Nephron progenitor cell (in vitro differentiated cells): ENCODE data around the gene NT5DC3.

Experiments
- DNase-seq: peaks from one replicate; pipeline ENCODE4 v3.0.0; 2021
- H3K27ac Mint-ChIP-seq: 2 replicates; pipeline ENCODE4 v1.8.0; 2021; ENCODE audit warnings: mild to moderate bottlenecking, moderate library complexity, mixed read lengths
- H3K27me3 Mint-ChIP-seq: 2 replicates; pipeline ENCODE4 v1.8.0; 2021; ENCODE audit warnings: mild to moderate bottlenecking, low read depth, mixed read lengths; ENCODE audit not compliant: poor library complexity
- H3K36me3 Mint-ChIP-seq: 2 replicates; pipeline ENCODE4 v1.8.0; 2021; ENCODE audit warnings: low read depth, mixed read lengths
- H3K4me1 Mint-ChIP-seq: 2 replicates; pipeline ENCODE4 v1.8.0; 2021; ENCODE audit warnings: mixed read lengths
- H3K4me3 Mint-ChIP-seq: 2 replicates; pipeline ENCODE4 v1.8.0; 2021; ENCODE audit warnings: mild to moderate bottlenecking, moderate library complexity, mixed read lengths
- H3K9me3 Mint-ChIP-seq: 2 replicates; pipeline ENCODE4 v1.8.0; 2021; ENCODE audit warnings: mild to moderate bottlenecking, moderate library complexity, mixed read lengths
- TF ChIP-seq, protein P1 (sequence below): fragments of 200-600 bp; sonication (generic); IDR thresholded peaks from 2 replicates; pipeline ENCODE4 v1.5.0; 2021; ENCODE audit warnings: antibody characterized with exemption

Gene NT5DC3

DNA sequence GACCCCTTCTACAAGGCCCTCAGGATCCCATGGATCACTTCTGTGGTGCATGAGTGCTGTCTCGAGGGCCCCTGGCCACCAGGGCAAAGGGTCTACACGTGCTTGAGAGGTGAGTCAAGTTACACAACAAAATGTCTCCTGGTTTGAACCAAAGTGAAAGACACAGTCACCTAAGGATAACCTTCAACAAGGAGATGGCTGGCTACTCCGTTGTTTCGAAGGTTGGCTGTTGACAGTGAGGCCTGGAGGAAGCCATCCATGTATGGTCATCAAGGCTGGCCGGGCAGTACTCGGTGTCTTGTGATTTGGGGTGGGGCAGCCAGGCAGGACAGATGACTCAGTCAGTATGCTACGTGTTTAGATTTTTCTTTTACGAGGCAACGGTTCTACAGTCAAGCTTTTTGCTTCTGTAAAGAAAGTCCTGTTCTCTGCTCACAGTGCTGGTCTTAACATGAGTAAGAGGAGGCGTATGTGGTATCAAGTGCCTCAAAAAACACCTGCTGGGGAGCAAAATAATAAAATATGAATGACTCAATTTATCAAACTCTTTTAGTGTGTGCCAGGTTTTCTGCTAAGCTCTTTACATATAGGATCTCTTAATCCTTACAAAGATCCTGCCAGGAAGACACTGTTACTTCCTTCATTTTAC lies 18.0 kb upstream of the NT5DC3 start:
- no peak overlapping the region for H3K4me3 Mint-ChIP-seq
- no peaks in the 10 kb centered on the region for H3K9me3 Mint-ChIP-seq
- no peaks in the 10 kb centered on the region for H3K36me3 Mint-ChIP-seq
- no peaks in the 10 kb centered on the region for H3K4me1 Mint-ChIP-seq
- TF ChIP-seq, protein P1, sequence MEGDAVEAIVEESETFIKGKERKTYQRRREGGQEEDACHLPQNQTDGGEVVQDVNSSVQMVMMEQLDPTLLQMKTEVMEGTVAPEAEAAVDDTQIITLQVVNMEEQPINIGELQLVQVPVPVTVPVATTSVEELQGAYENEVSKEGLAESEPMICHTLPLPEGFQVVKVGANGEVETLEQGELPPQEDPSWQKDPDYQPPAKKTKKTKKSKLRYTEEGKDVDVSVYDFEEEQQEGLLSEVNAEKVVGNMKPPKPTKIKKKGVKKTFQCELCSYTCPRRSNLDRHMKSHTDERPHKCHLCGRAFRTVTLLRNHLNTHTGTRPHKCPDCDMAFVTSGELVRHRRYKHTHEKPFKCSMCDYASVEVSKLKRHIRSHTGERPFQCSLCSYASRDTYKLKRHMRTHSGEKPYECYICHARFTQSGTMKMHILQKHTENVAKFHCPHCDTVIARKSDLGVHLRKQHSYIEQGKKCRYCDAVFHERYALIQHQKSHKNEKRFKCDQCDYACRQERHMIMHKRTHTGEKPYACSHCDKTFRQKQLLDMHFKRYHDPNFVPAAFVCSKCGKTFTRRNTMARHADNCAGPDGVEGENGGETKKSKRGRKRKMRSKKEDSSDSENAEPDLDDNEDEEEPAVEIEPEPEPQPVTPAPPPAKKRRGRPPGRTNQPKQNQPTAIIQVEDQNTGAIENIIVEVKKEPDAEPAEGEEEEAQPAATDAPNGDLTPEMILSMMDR = no peak
- H3K27me3 Mint-ChIP-seq = peaks cover 3% of the 10 kb centered on the region
- no peak overlapping the region for H3K27ac Mint-ChIP-seq
- DNase-seq = no peak

DNA sequence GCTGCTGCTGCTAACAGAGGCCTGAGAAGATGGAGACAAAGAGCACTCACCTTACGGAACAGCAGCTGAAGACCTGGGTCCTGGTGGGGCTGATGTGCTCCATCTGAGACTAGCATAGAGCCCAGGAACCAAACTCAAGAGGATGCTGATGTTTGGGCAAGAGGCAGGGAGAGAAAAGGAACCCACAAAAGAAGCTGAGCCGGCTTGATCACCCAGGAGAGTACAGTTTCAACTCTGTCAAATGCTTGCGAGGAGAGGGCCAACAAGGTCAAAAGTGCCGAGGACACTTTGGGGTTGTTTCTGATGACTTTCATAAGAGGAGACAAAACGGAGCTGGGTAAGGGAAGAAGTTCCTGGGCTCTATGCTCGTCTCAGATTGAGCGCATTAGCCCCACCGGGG lies 17.3 kb upstream of the NT5DC3 start:
- no peaks in the 10 kb centered on the region for H3K9me3 Mint-ChIP-seq
- TF ChIP-seq, protein P1 = no peak
- H3K4me3 Mint-ChIP-seq = no peak overlapping the region
- no peak overlapping the region for H3K27ac Mint-ChIP-seq
- no peaks in the 10 kb centered on the region for H3K4me1 Mint-ChIP-seq
- H3K27me3 Mint-ChIP-seq = peaks cover 3% of the 10 kb centered on the region
- DNase-seq = no peak
- H3K36me3 Mint-ChIP-seq = no peaks in the 10 kb centered on the region

DNA sequence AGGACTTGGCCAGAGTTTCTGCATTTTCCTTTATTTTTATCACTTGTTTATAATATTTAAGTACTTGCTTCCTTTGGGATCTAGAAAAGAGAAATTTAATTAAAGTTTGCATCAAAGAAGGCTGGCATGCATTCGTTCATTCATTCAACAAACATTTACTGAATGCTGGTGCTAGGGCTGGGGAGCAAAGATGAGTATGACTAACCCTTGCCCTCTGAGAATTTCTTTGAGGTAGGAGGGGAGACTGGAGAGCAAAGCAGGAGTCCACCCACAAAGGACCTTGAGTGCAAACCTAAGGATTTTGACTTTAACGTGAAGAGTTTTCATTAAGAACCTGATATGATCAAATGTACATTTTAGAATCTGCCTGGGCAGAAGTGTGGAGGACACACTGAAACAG lies 16.1 kb upstream of the NT5DC3 start:
- Mint-ChIP-seq H3K4me1 (peaks cover 7% of the 10 kb centered on the region), H3K27ac (no peak overlapping the region), H3K4me3 (no peak overlapping the region), H3K9me3 (no peaks in the 10 kb centered on the region), H3K27me3 (peaks cover 7% of the 10 kb centered on the region), H3K36me3 (no peaks in the 10 kb centered on the region)
- TF ChIP-seq, protein P1 = no peak
- no peak for DNase-seq

DNA sequence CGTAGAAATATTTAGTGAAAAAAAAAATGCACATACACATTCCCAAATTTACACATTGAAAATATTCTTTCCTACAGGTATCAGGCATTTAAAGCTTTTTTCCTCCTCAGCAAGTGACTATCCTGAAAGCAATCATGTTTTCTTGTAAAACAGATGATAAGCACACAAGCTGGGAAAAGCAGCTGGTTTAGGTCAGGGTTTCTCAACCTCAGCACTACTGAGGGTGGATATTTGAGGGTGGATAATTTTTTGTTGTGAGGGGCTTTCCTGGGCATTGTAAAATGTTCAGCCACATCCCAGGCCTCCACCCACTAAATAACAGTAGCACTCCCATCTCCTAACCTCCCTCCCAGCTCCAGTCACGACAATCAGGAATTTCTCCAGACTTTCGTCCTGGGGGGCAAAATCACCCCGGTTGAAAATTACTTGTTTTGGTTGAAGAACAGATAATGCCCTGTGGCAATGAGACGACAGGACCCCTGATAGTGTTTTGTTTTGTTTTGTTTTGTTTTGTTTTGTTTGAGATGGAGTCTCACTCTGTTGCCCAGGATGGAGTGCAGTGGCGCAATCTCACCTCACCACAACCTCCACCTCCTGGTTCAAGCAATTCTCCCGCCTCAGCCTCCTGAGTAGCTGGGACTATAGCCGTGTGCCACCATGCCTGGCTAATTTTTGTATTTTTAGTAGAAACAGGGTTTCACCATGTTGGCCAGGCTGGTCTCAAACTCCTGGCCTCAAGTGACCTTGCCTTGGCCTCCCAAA lies 15.0 kb upstream of the NT5DC3 start:
- H3K4me3 Mint-ChIP-seq = no peak overlapping the region
- H3K9me3 Mint-ChIP-seq = no peaks in the 10 kb centered on the region
- DNase-seq = no peak
- peaks cover 8% of the 10 kb centered on the region for H3K4me1 Mint-ChIP-seq
- H3K36me3 Mint-ChIP-seq = no peaks in the 10 kb centered on the region
- no peak overlapping the region for H3K27ac Mint-ChIP-seq
- peaks cover 7% of the 10 kb centered on the region for H3K27me3 Mint-ChIP-seq
- TF ChIP-seq, protein P1 = no peak

DNA sequence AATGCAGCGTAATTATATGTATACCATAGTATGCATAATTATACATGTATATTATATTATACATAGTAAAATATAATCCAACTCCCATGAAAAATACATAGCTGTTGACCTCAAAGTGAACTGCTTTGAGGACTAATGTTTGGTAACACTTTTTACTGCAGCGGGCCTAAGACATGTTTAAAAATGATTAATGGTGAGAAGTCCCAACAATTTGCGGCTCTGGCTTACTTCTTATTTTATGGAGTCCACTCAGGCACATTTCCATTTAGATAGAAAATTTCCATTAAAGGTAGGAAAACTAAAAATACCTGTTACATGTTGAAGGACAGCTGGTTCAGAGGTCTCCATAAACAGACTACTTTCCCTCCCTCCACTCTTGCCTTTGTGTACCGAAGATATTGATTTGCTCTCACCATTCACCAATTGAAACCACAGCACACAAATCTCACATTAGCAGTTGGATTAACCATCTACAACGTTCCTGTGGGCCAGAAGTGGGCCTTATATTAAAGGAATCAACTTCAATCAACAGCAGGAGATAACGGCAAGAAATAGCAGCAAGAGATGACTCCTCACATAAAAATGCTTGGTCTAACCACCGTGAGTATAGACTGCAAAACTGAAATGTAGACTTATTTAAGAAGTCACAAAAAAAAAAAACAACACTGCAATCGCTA lies 14.1 kb upstream of the NT5DC3 start:
- Mint-ChIP-seq H3K4me3 (no peak overlapping the region), H3K9me3 (no peaks in the 10 kb centered on the region), H3K4me1 (peaks cover 8% of the 10 kb centered on the region), H3K27me3 (peaks cover 7% of the 10 kb centered on the region), H3K27ac (no peak overlapping the region), H3K36me3 (no peaks in the 10 kb centered on the region)
- TF ChIP-seq, protein P1 = no peak
- DNase-seq = no peak
